NCI-H2196 treated with DMSO at 0.1 percent for 48 hours (cell line): ENCODE data around the gene UBR3.
"Not testable (repeated sequence)": the region's sequence is repeated elsewhere in the genome, so short reads cannot be mapped to it uniquely, and the experiment has no call there.

Experiments
- DNase-seq: peaks from one replicate; lab custom pipeline; 2025; ENCODE audit not compliant: unreplicated experiment; lab: John Stamatoyannopoulos, UW

The UBR3 gene

GRCh38 chr2:170091436-170091835 is 264.2 kb downstream of the UBR3 start:
- DNase-seq, result no peak

DNA sequence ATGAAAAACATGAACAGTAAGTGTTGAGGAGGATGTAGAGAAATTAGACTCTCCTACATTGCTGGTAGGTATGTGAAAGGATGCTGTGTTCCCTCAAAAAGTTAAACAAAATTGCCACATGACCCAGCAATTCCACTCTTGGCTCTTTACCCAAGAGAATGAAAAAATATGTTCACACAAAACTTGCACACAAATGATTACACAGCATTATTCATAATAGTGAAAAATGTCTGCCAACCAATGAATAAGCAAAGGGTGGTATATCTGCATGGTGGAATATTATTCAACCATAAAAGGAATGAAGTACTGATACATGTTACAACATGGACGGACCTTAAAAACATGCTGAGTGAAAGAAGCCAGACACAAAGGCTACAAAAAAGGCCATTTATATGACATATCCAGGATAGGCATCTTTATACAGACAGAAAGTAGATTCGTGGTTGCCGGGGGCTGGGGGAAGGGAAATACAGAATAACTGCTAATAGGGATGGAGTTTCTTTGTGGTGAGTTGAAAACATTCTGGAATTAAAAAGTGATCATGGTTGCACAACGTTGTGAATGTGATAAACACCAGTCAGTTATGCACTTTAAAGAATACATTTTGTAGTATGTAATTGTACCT is 265.3 kb downstream of the UBR3 start:
- DNase-seq, result no peak

DNA sequence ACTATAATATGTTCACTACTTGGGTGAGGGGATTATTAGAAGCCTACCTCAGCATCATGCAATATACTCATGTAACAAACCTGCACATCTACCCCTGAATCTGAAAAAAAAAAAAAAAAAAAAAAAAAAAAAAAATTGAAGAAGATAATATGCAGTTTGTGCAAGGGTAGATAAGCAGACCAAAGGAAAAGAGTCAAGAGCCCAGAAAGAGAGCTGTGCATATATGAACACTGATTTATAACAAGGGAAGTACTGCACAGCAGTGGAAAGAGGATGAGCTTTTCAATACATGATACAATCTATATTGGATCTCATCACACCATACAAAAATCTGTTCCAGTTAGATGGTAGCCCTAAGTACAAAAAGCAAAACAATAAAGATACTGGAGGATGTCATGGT is 268.1 kb downstream of the UBR3 start:
- no peak for DNase-seq

DNA sequence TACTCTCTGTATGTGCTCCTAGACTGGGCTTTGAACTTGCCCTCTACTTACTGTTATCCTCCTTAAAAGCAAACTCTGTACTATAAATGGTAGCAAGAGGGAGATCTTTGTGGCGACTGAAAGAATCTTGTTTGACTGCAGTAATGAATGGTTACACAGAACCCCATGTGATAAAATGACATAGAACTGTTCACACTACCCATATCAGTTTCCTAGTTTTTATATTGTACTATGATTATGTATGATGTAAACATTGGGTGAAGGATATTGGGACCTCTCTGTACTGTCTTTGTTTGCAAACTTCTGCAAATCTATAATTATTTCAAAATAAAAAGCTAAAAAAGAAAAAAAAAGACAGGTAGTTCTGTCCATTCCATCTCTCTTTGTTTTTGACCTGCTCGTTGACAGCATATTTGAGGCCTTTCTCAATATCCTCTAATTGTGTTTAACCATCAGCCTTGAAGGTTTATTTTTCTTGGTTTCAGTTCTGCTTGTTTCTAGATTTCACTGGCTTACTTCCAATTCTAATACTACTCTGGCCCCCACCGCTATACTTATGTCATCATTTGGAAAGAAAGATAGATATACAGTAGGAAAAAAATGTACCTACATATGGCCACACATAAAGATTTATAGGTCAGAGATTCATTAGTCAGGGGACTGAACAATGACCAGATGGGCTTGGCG is 271.5 kb downstream of the UBR3 start:
- no peak for DNase-seq

- no peak for DNase-seq
These were observed 274.5 kb downstream of the UBR3 start for GRCh38 chr2:170101789-170102188.

- DNase-seq, result no peak
These were observed 279.0 kb downstream of the UBR3 start for GRCh38 chr2:170106102-170106840.

- no peak for DNase-seq
These were observed 286.1 kb downstream of the UBR3 start for GRCh38 chr2:170113168-170113894.

GRCh38 chr2:170115501-170116229 is 288.4 kb downstream of the UBR3 start:
- no peak for DNase-seq

DNA sequence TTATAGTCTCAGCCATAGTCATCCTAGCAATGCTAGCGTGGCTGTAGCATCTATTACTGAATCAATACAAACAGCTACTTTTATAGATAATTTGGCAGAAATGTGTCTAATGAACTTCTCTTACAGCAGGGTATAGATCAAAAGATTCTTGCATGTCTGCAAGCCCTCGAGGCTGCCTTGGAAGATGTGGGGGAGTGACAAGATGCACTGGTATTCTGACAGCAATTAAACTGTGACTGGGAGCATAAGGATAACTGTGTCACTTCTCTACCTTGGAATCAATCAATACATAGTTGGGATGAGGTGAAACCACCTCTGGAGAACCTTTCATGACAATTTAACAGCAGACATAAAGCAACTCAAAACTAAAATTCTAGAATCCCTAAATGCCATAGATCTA is 291.4 kb downstream of the UBR3 start:
- DNase-seq, result no peak

DNA sequence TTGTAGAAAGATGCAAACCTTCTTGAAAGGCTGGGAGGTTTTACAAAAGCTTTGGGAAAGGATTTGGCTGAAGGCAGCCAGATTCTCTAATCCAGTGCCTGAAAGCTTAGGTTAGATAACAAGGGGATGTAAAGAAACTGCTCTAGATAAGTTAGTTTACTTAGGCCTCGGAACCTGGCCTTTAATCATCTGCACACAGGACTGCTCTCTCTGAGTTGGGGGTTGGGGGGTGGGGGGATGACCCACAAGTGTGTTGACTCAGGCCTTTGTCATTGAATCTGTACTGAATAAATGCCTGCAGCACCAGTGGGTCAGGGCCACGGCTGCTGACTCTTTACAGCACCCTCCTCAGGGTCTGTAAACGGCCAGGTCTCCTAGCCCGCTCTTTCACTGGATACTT is 292.1 kb downstream of the UBR3 start:
- not testable (repeated sequence) for DNase-seq

GRCh38 chr2:170121689-170122088 is 294.4 kb downstream of the UBR3 start:
- no peak for DNase-seq

- DNase-seq, result no peak
These were observed 295.8 kb downstream of the UBR3 start for GRCh38 chr2:170122883-170123547.

DNA sequence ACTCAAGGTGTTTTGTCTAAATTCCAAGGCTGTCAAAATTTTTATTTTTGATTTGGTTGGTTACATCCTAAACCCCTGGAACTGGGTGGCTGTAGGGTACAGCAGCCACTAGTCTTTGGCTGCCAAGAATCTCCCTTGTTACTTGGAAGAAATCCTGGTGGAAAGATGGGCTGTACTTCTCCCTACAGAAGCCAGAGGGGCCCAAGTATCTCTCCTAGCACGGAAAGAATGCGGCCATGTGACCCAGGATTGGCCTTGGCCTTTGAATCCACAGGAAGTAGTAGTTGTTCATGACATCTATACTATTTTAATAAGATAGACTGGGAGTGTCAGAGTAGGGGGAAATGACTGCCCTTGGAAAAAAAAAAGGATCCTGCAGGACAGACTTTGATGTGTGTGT is 296.3 kb downstream of the UBR3 start:
- DNase-seq, result no peak

DNA sequence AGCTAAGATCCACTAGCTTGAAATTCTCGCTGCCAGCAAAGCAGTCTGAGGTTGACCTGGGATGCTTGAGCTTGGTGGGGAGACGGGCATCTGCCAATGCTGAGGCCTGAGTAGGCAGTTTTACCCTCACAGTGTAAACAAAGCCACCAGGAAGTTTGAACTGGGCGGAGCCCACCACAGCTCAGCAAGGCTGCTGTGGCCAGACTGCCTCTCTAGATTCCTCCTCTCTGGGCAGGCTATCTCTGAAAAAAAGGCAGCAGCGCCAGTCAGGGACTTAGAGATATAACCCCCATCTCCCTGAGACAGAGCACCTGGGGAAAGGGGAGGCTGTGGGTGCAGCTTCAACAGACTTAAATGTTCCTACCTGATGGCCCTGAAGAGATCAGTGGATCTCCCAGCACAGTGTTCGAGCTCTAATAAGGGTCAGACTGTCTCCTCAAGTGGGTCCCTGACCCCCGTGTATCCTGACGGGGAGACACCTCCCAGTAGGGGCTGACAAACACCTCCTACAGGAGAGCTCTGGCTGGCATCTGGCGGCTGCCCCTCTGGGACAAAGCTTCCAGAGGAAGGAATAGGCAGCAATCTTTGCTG is 299.0 kb downstream of the UBR3 start:
- not testable (repeated sequence) for DNase-seq
